SK-N-SH (cell line): Measurements from ENCODE around the gene MIPOL1. TPM values are rescaled to one million over a fixed set of nuclear protein-coding genes. Genes with fewer than 3 reads are reported as not detected.

Experiments
- CTCF ChIA-PET: fragments of 300-600, 350-600 bp; formaldehyde crosslinking; extraction: SDS; loops from one replicate; lab custom pipeline; 2021; lab: Yijun Ruan, JAX
- POLR2A ChIA-PET: fragments of 350-600 bp; sonication (Branson Sonifier 250); formaldehyde crosslinking; extraction: SDS; loops from one replicate; lab custom pipeline; 2020; ENCODE audit warnings: antibody characterized with exemption, inconsistent platforms; lab: Yijun Ruan, JAX
- DNase-seq: peaks from one replicate; pipeline ENCODE4 v3.0.0; 2012
- H2AFZ ChIP-seq: fragments of 200-600 bp; sonication (generic); 2 replicates; pipeline ENCODE4 v1.8.1; 2016; ENCODE audit warnings: antibody characterized with exemption, mild to moderate bottlenecking, low read depth
- H3F3A ChIP-seq: fragments of 200-600 bp; sonication (generic); replicated peaks from 2 replicates; pipeline ENCODE3; 2016; ENCODE audit warnings: antibody characterized with exemption, mild to moderate bottlenecking; ENCODE audit not compliant: insufficient read depth
- H3K27ac ChIP-seq, 2 experiments: fragments of 200-500 bp in 1 of 2; fragments of 200-600 bp in 1 of 2; sonication (Bioruptor generic) in 1 of 2; sonication (generic), shearing (Covaris generic) in 1 of 2; 2 replicates each; pipeline versions ENCODE4 v1.5.1 to v1.6.1; 2014 to 2016; ENCODE audit warnings: low read depth in 2 of 2, inconsistent platforms in 1 of 2, low read length in 1 of 2, mild to moderate bottlenecking in 1 of 2, mixed read lengths in 1 of 2
- H3K27me3 ChIP-seq: fragments of 200-600 bp; sonication (generic), shearing (Covaris generic); 2 replicates; pipeline ENCODE4 v1.6.1; 2016; ENCODE audit warnings: mixed run types; ENCODE audit not compliant: insufficient read depth
- H3K36me3 ChIP-seq, 2 experiments: fragments of 200-500 bp in 1 of 2; fragments of 200-600 bp in 1 of 2; sonication (Bioruptor generic) in 1 of 2; sonication (generic) in 1 of 2; replicated peaks in 1 of 2; 2 replicates each; pipeline versions ENCODE3 to v1.5.1; 2014 to 2016; ENCODE audit warnings: low read length in 1 of 2, mild to moderate bottlenecking in 1 of 2; ENCODE audit not compliant: insufficient read depth in 2 of 2, control insufficient read depth in 1 of 2
- H3K4me1 ChIP-seq, 2 experiments: fragments of 200-500 bp in 1 of 2; fragments of 200-600 bp in 1 of 2; sonication (Bioruptor generic) in 1 of 2; sonication (generic), shearing (Covaris generic) in 1 of 2; 2 replicates each; pipeline versions ENCODE4 v1.5.1 to v1.6.1; 2014 to 2016; ENCODE audit warnings: low read depth in 1 of 2, low read length in 1 of 2, mixed run types in 1 of 2; ENCODE audit not compliant: insufficient read depth in 2 of 2, control insufficient read depth in 1 of 2
- H3K4me2 ChIP-seq: fragments of 200-600 bp; sonication (generic), shearing (Covaris generic); 2 replicates; pipeline ENCODE4 v1.6.1; 2017; ENCODE audit warnings: mixed run types
- H3K4me3 ChIP-seq, 2 experiments: fragments of 200-500 bp in 1 of 2; fragments of 200-600 bp in 1 of 2; sonication (Bioruptor generic) in 1 of 2; sonication (generic), shearing (Covaris generic) in 1 of 2; 2 replicates each; pipeline versions ENCODE4 v1.5.1 to v1.8.1; 2014 to 2016; ENCODE audit warnings: low read depth in 2 of 2, inconsistent platforms in 1 of 2, low read length in 1 of 2, mild to moderate bottlenecking in 1 of 2, mixed read lengths in 1 of 2, moderate library complexity in 1 of 2
- H3K79me2 ChIP-seq: fragments of 200-600 bp; sonication (generic); 2 replicates; pipeline ENCODE4 v1.8.1; 2017; ENCODE audit warnings: mild to moderate bottlenecking; ENCODE audit not compliant: insufficient read depth
- H3K9ac ChIP-seq: fragments of 200-600 bp; sonication (generic); 2 replicates; pipeline ENCODE4 v1.6.1; 2017; ENCODE audit warnings: mixed run types
- H3K9me2 ChIP-seq: fragments of 200-600 bp; sonication (generic); 2 replicates; pipeline ENCODE4 v1.6.1; 2017; ENCODE audit warnings: mixed run types
- H3K9me3 ChIP-seq: fragments of 200-600 bp; sonication (generic); 2 replicates; pipeline ENCODE4 v1.6.1; 2017; ENCODE audit warnings: mixed run types, mild to moderate bottlenecking, moderate library complexity
- H4K20me1 ChIP-seq: fragments of 200-600 bp; sonication (generic); 2 replicates; pipeline ENCODE4 v1.6.1; 2017; ENCODE audit warnings: mild to moderate bottlenecking, mixed run types; ENCODE audit not compliant: insufficient read depth
- CHD2 ChIP-seq: fragments of 150-350 bp; IDR thresholded peaks from 2 replicates; pipeline ENCODE4 v1.6.1; 2018; ENCODE audit warnings: low read length; ENCODE audit not compliant: partially characterized antibody
- CTCF ChIP-seq: fragments of 200-600 bp; sonication (generic); IDR thresholded peaks from 2 replicates; pipeline ENCODE4 v1.6.1; 2017; ENCODE audit warnings: antibody characterized with exemption, mild to moderate bottlenecking, moderate library complexity
- EP300 ChIP-seq, 2 experiments: IDR thresholded peaks; 2 replicates each; pipeline versions ENCODE4 v1.4.0 to v1.6.1; 2012; ENCODE audit warnings: borderline replicate concordance in 1 of 2, low read depth in 1 of 2, low read length in 1 of 2
- FOSL2 ChIP-seq: IDR thresholded peaks from 2 replicates; pipeline ENCODE4 v1.4.0; 2012; ENCODE audit warnings: low read depth, mild to moderate bottlenecking, moderate library complexity, borderline replicate concordance
- GATA2 ChIP-seq: sonication (generic); formaldehyde crosslinking; IDR thresholded peaks from 2 replicates; pipeline ENCODE4 v1.5.0; 2020; ENCODE audit warnings: mild to moderate bottlenecking, missing genetic modification reagents
- JUND ChIP-seq: IDR thresholded peaks from 2 replicates; pipeline ENCODE4 v1.4.0; 2012
- MAX ChIP-seq: IDR thresholded peaks from 2 replicates; pipeline ENCODE4 v1.4.0; 2012; ENCODE audit warnings: low read depth
- RFX5 ChIP-seq: IDR thresholded peaks from 2 replicates; pipeline ENCODE4 v1.6.1; 2012; ENCODE audit warnings: mild to moderate bottlenecking, improper control_type of control experiment, low read length
- SMC3 ChIP-seq: IDR thresholded peaks from 2 replicates; pipeline ENCODE4 v1.6.1; 2012; ENCODE audit warnings: low read depth, low read length, improper control_type of control experiment
- TAF1 ChIP-seq: IDR thresholded peaks from 2 replicates; pipeline ENCODE4 v1.6.1; 2012; ENCODE audit warnings: low read depth, mild to moderate bottlenecking, low read length, moderate library complexity, borderline replicate concordance
- TEAD4 ChIP-seq: IDR thresholded peaks from 2 replicates; pipeline ENCODE4 v1.4.0; 2012; ENCODE audit warnings: mild to moderate bottlenecking, borderline replicate concordance; ENCODE audit not compliant: insufficient read depth
- YY1 ChIP-seq: IDR thresholded peaks from 2 replicates; pipeline ENCODE4 v1.4.0; 2012; ENCODE audit warnings: low read depth, mild to moderate bottlenecking
- ZBTB33 ChIP-seq: IDR thresholded peaks from 2 replicates; pipeline ENCODE4 v1.4.0; 2012; ENCODE audit warnings: low read depth, borderline replicate concordance
- WGBS: methylation state at CpG from one replicate; pipeline ENCODE4 v1.1.6; 2017; ENCODE audit warnings: low lambda C conversion rate; 5-methylcytosine and 5-hydroxymethylcytosine counted together
- polyA plus RNA-seq, 3 experiments: library from polyadenylated mRNA; depleted of rRNA; stranded (reverse); fragments of >200 nt; gene quantifications; 2 replicates each; pipeline ENCODE4 v1.2.3, GENCODE V29; 2012
- TF ChIP-seq, protein P1 (sequence below): IDR thresholded peaks from 2 replicates; pipeline ENCODE4 v1.6.1; 2012; ENCODE audit warnings: mild to moderate bottlenecking, low read depth, low read length, moderate library complexity

Gene MIPOL1
- polyA plus RNA-seq, 1 of the 3 experiments (the other 2 are of a cell fraction) = 0.23 TPM

DNA sequence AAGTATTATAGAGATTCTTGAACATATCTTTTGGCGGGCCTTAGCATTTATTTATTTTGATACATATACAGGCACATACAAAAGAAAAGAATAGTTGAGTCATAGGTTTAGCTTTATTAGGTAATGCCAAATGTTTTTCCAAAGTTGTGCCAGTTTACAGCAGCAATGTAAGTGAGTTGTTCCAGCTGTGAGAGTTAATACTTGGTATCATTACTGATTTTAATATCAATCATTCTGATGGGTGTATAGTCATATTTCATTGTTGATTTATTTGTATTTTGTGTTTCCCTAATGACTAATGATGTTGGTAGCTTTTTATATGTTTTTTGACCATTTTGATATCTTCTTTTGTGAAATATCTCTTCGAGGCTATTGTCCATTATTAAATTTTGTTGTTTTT is 122.4 kb downstream of the MIPOL1 start:
- 24% methylated on average over 2 of the region's 2 CpGs for WGBS
- DNase-seq = no peak
- Histone ChIP-seq H2AFZ (no peak overlapping the region), H3K4me3 (no peak overlapping the region), H3K36me3 (no peaks in the 10 kb centered on the region), H4K20me1 (no peaks in the 10 kb centered on the region), H3K4me1 (no peaks in the 10 kb centered on the region), H3K9me2 (no peaks in the 10 kb centered on the region), H3K27ac (no peak overlapping the region), H3K27me3 (no peaks in the 10 kb centered on the region), H3K9ac (no peak overlapping the region), H3K4me2 (no peak overlapping the region), H3F3A (no peaks in the 10 kb centered on the region), H3K79me2 (no peaks in the 10 kb centered on the region), H3K9me3 (no peaks in the 10 kb centered on the region)
- POLR2A ChIA-PET = no interaction called here
- CTCF ChIA-PET = no interaction called here
- TF ChIP-seq TAF1 (no peak), TEAD4 (no peak), RFX5 (no peak), FOSL2 (no peak), GATA2 (CRISPR knock-in tag) (no peak)

DNA sequence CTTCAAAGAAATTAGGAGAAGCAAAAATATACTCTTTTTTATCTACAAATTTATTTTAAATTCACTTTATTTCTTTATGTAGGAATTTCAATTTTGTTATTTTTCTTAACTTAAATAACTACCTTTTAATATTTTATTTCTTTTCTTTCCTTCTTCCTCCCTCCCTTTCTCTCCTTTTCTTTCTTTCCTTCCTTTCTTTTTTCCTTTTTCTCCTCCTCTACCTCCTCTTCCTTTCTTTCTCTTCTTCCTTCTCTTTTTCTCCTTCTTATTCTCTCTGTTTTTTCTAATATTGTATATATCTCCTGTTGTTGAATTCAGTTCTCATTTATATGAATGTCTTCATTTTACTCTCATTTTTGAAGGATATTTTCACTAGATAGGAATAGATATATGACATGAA is 127.6 kb downstream of the MIPOL1 start:
- Histone ChIP-seq H3K27me3 (no peaks in the 10 kb centered on the region), H3K36me3 (no peaks in the 10 kb centered on the region), H3F3A (no peaks in the 10 kb centered on the region), H3K9me3 (no peaks in the 10 kb centered on the region), H3K9me2 (no peaks in the 10 kb centered on the region), H4K20me1 (no peaks in the 10 kb centered on the region), H3K4me3 (no peak overlapping the region), H3K27ac (no peak overlapping the region), H3K4me2 (no peak overlapping the region), H2AFZ (no peak overlapping the region), H3K9ac (no peak overlapping the region), H3K79me2 (no peaks in the 10 kb centered on the region), H3K4me1 (no peaks in the 10 kb centered on the region)
- ChIA-PET CTCF (no interaction called here), POLR2A (no interaction called here)
- TF ChIP-seq CTCF (no peak), CHD2 (no peak), SMC3 (no peak), JUND (no peak), MAX (no peak)
- DNase-seq = no peak

DNA sequence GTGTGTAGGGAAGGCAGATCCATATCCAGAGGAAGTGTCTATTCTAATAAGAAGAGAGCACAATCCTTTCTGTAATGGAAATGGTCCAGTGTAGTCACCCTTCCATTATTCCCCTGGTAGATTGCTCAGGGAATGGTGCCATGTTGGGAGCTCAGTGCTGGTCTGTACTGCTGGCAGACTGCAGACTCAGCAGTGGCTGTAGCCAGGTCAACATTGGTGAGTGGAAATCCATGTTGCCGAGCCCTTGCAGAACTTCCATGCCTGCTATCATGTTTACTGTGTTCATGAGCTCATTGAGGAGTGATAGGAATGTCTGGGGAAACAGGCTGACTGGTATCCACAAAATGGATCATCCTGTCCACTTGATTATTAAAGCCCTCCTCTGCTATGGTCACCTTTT is 128.7 kb downstream of the MIPOL1 start:
- Histone ChIP-seq H3K4me1 (no peaks in the 10 kb centered on the region), H2AFZ (no peak overlapping the region), H3K4me3 (no peak overlapping the region), H3K27ac (no peak overlapping the region), H3K9ac (no peak overlapping the region), H3K9me3 (no peaks in the 10 kb centered on the region), H3K79me2 (no peaks in the 10 kb centered on the region), H3K36me3 (no peaks in the 10 kb centered on the region), H3K9me2 (no peaks in the 10 kb centered on the region), H3F3A (no peaks in the 10 kb centered on the region), H4K20me1 (no peaks in the 10 kb centered on the region), H3K27me3 (no peaks in the 10 kb centered on the region), H3K4me2 (no peak overlapping the region)
- no CpG with 5 or more reads among the region's 1 CpG for WGBS
- ChIA-PET POLR2A (no interaction called here), CTCF (no interaction called here)
- DNase-seq = no peak
- TF ChIP-seq YY1 = no peak
- TF ChIP-seq FOSL2 = no peak
- no peak for TF ChIP-seq EP300 (IDR thresholded peaks at IDR 0.05; ENCODE audit: borderline replicate concordance in 1 of 2, low read depth in 1 of 2, low read length in 1 of 2)
- TF ChIP-seq, protein P1, sequence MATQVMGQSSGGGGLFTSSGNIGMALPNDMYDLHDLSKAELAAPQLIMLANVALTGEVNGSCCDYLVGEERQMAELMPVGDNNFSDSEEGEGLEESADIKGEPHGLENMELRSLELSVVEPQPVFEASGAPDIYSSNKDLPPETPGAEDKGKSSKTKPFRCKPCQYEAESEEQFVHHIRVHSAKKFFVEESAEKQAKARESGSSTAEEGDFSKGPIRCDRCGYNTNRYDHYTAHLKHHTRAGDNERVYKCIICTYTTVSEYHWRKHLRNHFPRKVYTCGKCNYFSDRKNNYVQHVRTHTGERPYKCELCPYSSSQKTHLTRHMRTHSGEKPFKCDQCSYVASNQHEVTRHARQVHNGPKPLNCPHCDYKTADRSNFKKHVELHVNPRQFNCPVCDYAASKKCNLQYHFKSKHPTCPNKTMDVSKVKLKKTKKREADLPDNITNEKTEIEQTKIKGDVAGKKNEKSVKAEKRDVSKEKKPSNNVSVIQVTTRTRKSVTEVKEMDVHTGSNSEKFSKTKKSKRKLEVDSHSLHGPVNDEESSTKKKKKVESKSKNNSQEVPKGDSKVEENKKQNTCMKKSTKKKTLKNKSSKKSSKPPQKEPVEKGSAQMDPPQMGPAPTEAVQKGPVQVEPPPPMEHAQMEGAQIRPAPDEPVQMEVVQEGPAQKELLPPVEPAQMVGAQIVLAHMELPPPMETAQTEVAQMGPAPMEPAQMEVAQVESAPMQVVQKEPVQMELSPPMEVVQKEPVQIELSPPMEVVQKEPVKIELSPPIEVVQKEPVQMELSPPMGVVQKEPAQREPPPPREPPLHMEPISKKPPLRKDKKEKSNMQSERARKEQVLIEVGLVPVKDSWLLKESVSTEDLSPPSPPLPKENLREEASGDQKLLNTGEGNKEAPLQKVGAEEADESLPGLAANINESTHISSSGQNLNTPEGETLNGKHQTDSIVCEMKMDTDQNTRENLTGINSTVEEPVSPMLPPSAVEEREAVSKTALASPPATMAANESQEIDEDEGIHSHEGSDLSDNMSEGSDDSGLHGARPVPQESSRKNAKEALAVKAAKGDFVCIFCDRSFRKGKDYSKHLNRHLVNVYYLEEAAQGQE = no peak
- no peak for TF ChIP-seq TAF1
- TF ChIP-seq ZBTB33 = no peak
